Prostate gland (tissue), 2 donors: ENCODE data around the gene SORL1. TPM values are rescaled to one million over a fixed set of nuclear protein-coding genes. Genes with fewer than 3 reads are reported as not detected.

Experiments
- DNase-seq: peaks from one replicate; pipeline ENCODE4 v3.0.0-alpha.2; 2019; ENCODE audit warnings: low spot score
- H3K27ac ChIP-seq, 2 donors: fragments of 200-600 bp; sonication (generic); 2 replicates each; pipeline ENCODE4 v1.5.1; 2017 to 2019
- H3K27me3 ChIP-seq: fragments of 200-600 bp; sonication (generic); replicated peaks from 2 replicates; pipeline ENCODE4 v1.5.1; 2019; ENCODE audit not compliant: insufficient read depth
- H3K36me3 ChIP-seq, 2 donors: fragments of 200-600 bp; sonication (generic); 1 replicate in 1 of 2; 2 replicates in 1 of 2; pipeline versions ENCODE4 v1.5.1 to v1.8.1; 2017 to 2019
- H3K4me1 ChIP-seq: fragments of 200-600 bp; sonication (generic); replicated peaks from 2 replicates; pipeline ENCODE4 v1.5.1; 2019
- H3K4me3 ChIP-seq, 2 donors: fragments of 200-600 bp; sonication (generic); 2 replicates each; pipeline ENCODE4 v1.5.1; 2017 to 2019
- H3K9me3 ChIP-seq: fragments of 200-600 bp; sonication (generic); 2 replicates; pipeline ENCODE4 v1.5.1; 2017
- POLR2A ChIP-seq: fragments of 450-650 bp; IDR thresholded peaks from one replicate; pipeline ENCODE4 v1.6.1; 2016; ENCODE audit warnings: antibody characterized with exemption, mild to moderate bottlenecking
- POLR2AphosphoS5 ChIP-seq: sonication (generic); formaldehyde crosslinking; IDR thresholded peaks from one replicate; pipeline ENCODE4 v1.6.1; 2017; ENCODE audit warnings: antibody characterized with exemption
- WGBS: methylation state at CpG from one replicate; pipeline ENCODE4 v1.1.5; 2018; 5-methylcytosine and 5-hydroxymethylcytosine counted together
- intact Hi-C: fragments of 100-400 bp; cut with DNase I; formaldehyde crosslinking; loops from one replicate; pipeline ENCODE4 v1.14.2; 2022
- total RNA-seq, 2 donors: library from RNA; depleted of rRNA; stranded (reverse); fragments of >200 nt; gene quantifications; one replicate each; pipeline ENCODE4 v1.1.0, GENCODE V29; 2016
- TF ChIP-seq, protein P1 (sequence below), 4 experiments: fragments of 200-600 bp in 2 of 4; fragments of 450-650 bp in 2 of 4; sonication (generic) in 2 of 4; IDR thresholded peaks; 1 replicate in 3 of 4; 2 replicates in 1 of 4; pipeline ENCODE4 v1.5.1; 2016 to 2019; ENCODE audit warnings: antibody characterized with exemption in 4 of 4, mild to moderate bottlenecking in 2 of 4, moderate library complexity in 2 of 4

The SORL1 gene
- total RNA-seq, 2 donors from 2014 or later: 77.4 to 97.6 TPM

DNA sequence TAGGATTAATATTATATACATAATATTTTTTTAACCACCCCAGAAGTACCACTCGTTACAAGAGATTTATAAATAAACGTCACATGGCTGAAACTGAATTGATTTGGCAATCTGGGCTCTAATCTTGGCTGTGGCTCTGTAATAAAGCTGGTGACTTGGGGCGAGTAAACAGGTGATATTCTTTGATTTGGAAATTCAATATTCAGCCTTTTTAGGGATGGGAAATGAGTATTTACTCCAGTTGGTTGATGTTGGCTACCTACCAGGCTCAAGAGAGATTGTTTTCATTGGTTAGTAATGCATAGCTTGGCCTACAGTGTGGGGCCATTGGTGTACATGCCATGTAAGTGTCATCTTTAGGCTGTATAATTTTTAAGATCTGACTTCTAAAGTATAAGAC, 118.3 kb downstream of the SORL1 start:
- H3K36me3 ChIP-seq: no peaks in the 10 kb centered on the region
- intact Hi-C loops: no loop called here
- H3K27ac ChIP-seq: no peak overlapping the region
- DNase-seq: no peak
- WGBS: 75% methylated on average over 3 of the region's 3 CpGs
- TF ChIP-seq POLR2A: no peak
- TF ChIP-seq POLR2AphosphoS5: no peak
- TF ChIP-seq, protein P1, sequence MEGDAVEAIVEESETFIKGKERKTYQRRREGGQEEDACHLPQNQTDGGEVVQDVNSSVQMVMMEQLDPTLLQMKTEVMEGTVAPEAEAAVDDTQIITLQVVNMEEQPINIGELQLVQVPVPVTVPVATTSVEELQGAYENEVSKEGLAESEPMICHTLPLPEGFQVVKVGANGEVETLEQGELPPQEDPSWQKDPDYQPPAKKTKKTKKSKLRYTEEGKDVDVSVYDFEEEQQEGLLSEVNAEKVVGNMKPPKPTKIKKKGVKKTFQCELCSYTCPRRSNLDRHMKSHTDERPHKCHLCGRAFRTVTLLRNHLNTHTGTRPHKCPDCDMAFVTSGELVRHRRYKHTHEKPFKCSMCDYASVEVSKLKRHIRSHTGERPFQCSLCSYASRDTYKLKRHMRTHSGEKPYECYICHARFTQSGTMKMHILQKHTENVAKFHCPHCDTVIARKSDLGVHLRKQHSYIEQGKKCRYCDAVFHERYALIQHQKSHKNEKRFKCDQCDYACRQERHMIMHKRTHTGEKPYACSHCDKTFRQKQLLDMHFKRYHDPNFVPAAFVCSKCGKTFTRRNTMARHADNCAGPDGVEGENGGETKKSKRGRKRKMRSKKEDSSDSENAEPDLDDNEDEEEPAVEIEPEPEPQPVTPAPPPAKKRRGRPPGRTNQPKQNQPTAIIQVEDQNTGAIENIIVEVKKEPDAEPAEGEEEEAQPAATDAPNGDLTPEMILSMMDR (IDR thresholded peaks at IDR 0.05): no peak
- no peaks in the 10 kb centered on the region for H3K27me3 ChIP-seq
- H3K4me3 ChIP-seq: no peak overlapping the region
- H3K4me1 ChIP-seq: no peaks in the 10 kb centered on the region
- H3K9me3 ChIP-seq: no peaks in the 10 kb centered on the region

DNA sequence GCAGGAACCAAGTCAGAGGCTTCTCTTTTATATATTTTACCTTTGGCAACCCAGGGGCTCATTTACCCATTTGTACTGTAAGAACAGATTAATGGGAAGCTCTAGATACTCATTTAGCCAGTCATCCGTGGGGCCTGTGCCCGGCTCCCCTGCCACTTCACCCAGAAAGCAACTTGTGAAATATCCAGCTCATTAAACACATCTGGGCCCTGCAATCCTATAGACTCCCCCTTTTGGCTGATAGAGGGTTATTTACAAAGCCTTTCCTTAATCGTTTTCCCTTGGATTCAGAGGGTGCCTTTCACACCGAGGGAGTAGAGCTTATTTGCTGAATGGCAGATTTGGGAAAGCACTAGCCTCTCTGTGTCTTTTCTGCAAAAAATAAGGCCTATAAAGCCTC, 119.4 kb downstream of the SORL1 start:
- intact Hi-C loops: no loop called here
- no peak for DNase-seq

DNA sequence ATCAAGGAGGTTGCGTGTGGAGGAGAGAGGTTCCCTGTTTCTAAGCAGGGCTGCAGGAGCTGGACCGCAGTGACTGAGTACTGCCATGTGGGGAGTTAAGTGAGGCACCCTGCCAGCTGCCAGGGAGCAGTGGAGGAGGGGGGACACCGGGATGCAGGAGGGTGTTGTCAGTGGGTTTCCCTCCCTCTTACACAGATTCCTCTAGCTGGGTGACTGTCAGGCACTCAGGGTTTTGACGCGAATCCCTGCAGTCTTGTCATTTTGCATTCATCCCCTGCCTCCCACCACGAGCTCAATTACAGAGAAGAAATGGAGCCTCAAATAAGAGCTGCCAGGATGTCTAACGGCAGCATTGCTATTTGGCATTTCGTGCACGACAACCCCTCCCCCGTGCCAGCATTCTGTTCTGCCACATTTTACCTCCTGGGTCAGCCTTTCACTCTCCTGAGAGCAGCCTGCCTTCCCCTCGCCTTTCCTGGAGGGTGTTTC, 120.5 kb downstream of the SORL1 start:
- no peaks in the 10 kb centered on the region for H3K36me3 ChIP-seq
- intact Hi-C loops: no loop called here

More for the DNA sequence above, 119.4 kb downstream of the SORL1 start:
- no peaks in the 10 kb centered on the region for H3K27me3 ChIP-seq
- H3K4me3 ChIP-seq: no peak overlapping the region
- H3K9me3 ChIP-seq: no peaks in the 10 kb centered on the region
- no peak overlapping the region for H3K27ac ChIP-seq
- H3K36me3 ChIP-seq: no peaks in the 10 kb centered on the region
- TF ChIP-seq POLR2AphosphoS5 (no peak), POLR2A (no peak)
- TF ChIP-seq, protein P1 (IDR thresholded peaks at IDR 0.05): no peak
- 44% methylated on average over 4 of the region's 4 CpGs for WGBS
- H3K4me1 ChIP-seq: no peaks in the 10 kb centered on the region

DNA sequence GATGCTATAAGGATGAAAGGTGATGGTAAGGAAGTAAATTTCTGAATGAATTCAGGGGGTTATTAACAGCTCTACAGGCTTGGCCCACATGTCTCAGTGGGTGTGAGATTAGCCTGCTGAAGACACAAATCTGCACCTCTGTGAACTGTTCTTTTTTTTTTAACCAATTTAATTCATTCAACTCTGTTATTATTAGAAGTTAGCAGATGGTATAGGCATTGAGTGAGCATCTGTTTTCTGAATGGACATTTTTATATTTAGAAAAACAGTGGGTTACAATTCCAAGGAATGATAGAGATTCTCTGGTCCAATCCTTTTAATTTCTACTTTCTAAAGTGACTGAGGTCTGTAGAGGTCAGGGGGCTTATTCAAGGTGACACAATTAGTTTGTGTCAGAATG, 122.7 kb downstream of the SORL1 start:
- Histone ChIP-seq H3K4me3 (no peak overlapping the region), H3K36me3 (no peaks in the 10 kb centered on the region), H3K9me3 (no peaks in the 10 kb centered on the region), H3K27me3 (no peaks in the 10 kb centered on the region), H3K27ac (peak overlapping the region in 1 of 2 donors; percentile 6), H3K4me1 (no peaks in the 10 kb centered on the region)
- DNase-seq: no peak
- TF ChIP-seq POLR2A (no peak), POLR2AphosphoS5 (no peak)
- TF ChIP-seq, protein P1 (IDR thresholded peaks at IDR 0.05): no peak
- intact Hi-C loops: no loop called here

More for the DNA sequence above, 120.5 kb downstream of the SORL1 start:
- Histone ChIP-seq H3K27me3 (no peaks in the 10 kb centered on the region), H3K4me3 (no peak overlapping the region), H3K27ac (no peak overlapping the region), H3K9me3 (no peaks in the 10 kb centered on the region), H3K4me1 (no peaks in the 10 kb centered on the region)
- 34% methylated on average over 11 of the region's 11 CpGs for WGBS
- TF ChIP-seq, protein P1 (IDR thresholded peaks at IDR 0.05): no peak
- TF ChIP-seq POLR2AphosphoS5 (no peak), POLR2A (no peak)
- no peak for DNase-seq

DNA sequence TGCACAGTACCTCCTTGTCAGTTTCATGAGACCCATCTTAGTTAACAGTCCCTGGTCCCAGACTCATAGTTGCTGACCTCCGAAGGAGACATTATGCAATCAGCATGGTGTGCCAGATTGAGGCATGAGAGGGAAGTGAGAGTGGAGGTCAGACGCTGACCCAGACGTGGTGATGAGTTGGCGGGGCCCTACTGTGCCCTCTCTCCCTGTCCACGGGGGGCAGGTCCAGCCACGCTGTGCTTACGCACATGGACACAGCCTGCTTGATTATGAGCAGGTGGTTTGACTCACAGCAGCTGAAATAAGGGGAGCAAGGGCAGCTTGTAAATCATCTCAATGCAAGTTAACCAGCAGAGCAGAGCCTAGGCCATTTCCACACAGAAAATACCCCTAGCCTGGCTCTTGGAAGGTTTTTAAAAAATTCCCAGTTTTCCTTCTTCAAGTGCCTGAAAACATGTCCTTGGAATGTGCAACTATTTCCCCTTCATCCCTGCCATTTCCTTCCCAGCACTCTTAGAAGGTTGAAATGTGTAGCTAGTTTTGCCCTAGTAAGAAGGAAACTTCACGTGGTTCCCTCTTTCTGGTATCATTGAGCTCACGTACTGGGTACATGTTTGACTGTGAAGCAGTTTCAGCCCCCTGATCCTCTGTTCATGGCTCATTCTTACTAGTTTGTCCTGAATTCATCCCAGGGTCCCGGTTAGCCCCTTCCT, 123.3 kb downstream of the SORL1 start:
- Histone ChIP-seq H3K4me3 (no peak overlapping the region), H3K27ac (peak overlapping the region; percentile 31 to 48), H3K4me1 (no peaks in the 10 kb centered on the region), H3K27me3 (no peaks in the 10 kb centered on the region), H3K9me3 (no peaks in the 10 kb centered on the region), H3K36me3 (no peaks in the 10 kb centered on the region)
- DNase-seq: no peak
- intact Hi-C loops: no loop called here
- WGBS: 66% methylated on average over 10 of the region's 10 CpGs
- TF ChIP-seq POLR2AphosphoS5: peak; percentile 44
- TF ChIP-seq, protein P1 (IDR thresholded peaks at IDR 0.05): no peak
